Measurements from ENCODE around the gene PFKFB3. TPM values are rescaled to one million over a fixed set of nuclear protein-coding genes. Genes with fewer than 3 reads are reported as not detected.

PFKFB3 gene
- total and polyA plus RNA-seq, 8 donors, result 10.0 to 28.4 (median 17.8) TPM

DNA sequence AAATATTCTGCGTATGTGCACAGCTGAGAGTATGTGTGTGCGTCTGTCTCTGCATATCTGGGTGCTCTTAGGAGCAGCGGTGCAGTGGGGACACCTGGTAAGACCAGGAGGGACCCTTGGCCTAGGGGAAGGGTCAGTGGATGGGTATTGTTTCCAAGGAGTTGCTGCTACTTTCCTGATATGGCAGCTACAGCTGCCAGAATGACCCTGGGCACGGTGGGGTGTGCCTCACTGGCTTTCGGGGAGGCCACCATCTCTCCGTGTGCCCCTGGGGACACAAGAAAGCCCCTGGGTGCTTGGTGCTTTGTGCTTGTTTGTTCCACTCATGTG lies 8.6 kb downstream of the PFKFB3 start:
- FAIRE-seq, result no peak
- no peak for DNase-seq
- intact Hi-C loops (cut with DNase I), result loop anchor here in 1 of 3 donors (10.0 kb wide), 1 partner anchor 193 kb away; no protein-coding TSS in a partner anchor

GRCh38 chr10:6211671-6212635 lies 9.2 kb downstream of the PFKFB3 start:
- no peaks in the 10 kb centered on the region for H3K4me1 ChIP-seq
- DNase-seq, result peak in 1 of 6 donors; percentile 60
- ATAC-seq, result peak in 1 of 4 donors; percentile 9
- H3K27me3 ChIP-seq, result no peaks in the 10 kb centered on the region
- H3K4me3 ChIP-seq, result no peak overlapping the region
- no peaks in the 10 kb centered on the region for H3K9me3 ChIP-seq
- TF ChIP-seq, protein P1, sequence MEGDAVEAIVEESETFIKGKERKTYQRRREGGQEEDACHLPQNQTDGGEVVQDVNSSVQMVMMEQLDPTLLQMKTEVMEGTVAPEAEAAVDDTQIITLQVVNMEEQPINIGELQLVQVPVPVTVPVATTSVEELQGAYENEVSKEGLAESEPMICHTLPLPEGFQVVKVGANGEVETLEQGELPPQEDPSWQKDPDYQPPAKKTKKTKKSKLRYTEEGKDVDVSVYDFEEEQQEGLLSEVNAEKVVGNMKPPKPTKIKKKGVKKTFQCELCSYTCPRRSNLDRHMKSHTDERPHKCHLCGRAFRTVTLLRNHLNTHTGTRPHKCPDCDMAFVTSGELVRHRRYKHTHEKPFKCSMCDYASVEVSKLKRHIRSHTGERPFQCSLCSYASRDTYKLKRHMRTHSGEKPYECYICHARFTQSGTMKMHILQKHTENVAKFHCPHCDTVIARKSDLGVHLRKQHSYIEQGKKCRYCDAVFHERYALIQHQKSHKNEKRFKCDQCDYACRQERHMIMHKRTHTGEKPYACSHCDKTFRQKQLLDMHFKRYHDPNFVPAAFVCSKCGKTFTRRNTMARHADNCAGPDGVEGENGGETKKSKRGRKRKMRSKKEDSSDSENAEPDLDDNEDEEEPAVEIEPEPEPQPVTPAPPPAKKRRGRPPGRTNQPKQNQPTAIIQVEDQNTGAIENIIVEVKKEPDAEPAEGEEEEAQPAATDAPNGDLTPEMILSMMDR (IDR thresholded peaks at IDR 0.05), result no peak
- peaks cover 0 to 36% (median 3%) of the 10 kb centered on the region in 3 donors for H3K36me3 ChIP-seq
- intact Hi-C loops (cut with DNase I), result loop anchor here in 1 of 3 donors (10.0 kb wide), 1 partner anchor 193 kb away; no protein-coding TSS in a partner anchor
- FAIRE-seq, result no peak
- no peak overlapping the region for H3K27ac ChIP-seq
- 85% methylated on average over 30 of the region's 30 CpGs for WGBS, 2 donors

More for the DNA sequence above, 8.6 kb downstream of the PFKFB3 start:
- TF ChIP-seq, protein P1 (IDR thresholded peaks at IDR 0.05), result no peak
- no peak for ATAC-seq
- Histone ChIP-seq H3K4me1 (no peaks in the 10 kb centered on the region), H3K27me3 (no peaks in the 10 kb centered on the region), H3K4me3 (no peak overlapping the region), H3K9me3 (no peaks in the 10 kb centered on the region), H3K27ac (no peak overlapping the region), H3K36me3 (peaks cover 0 to 30% (median 3%) of the 10 kb centered on the region in 3 donors)
- 88% methylated on average over 6 of the region's 6 CpGs for WGBS, 2 donors

GRCh38 chr10:6212806-6213205 lies 10.1 kb downstream of the PFKFB3 start:
- no peaks in the 10 kb centered on the region for H3K27me3 ChIP-seq
- H3K4me1 ChIP-seq, result no peaks in the 10 kb centered on the region
- no peak overlapping the region for H3K4me3 ChIP-seq
- peaks cover 3 to 45% (median 3%) of the 10 kb centered on the region in 3 donors for H3K36me3 ChIP-seq
- no peak overlapping the region for H3K27ac ChIP-seq
- peak in 1 of 6 donors; percentile 15 for DNase-seq
- intact Hi-C loops (cut with DNase I), result loop anchor here in 1 of 3 donors (10.0 kb wide), 1 partner anchor 192 kb away; no protein-coding TSS in a partner anchor
- FAIRE-seq, result no peak
- WGBS, 2 donors, result 85 to 89% methylated on average over 3 of the region's 3 CpGs
- no peaks in the 10 kb centered on the region for H3K9me3 ChIP-seq
- ATAC-seq, result no peak
- TF ChIP-seq, protein P1 (IDR thresholded peaks at IDR 0.05), result no peak

GRCh38 chr10:6213257-6213905 lies 10.6 kb downstream of the PFKFB3 start:
- intact Hi-C loops (cut with DNase I), result loop anchor here in 1 of 3 donors (10.0 kb wide), 1 partner anchor 191 kb away; no protein-coding TSS in a partner anchor
- FAIRE-seq, result no peak

More at GRCh38 chr10:6213257-6213905, 10.6 kb downstream of the PFKFB3 start:
- H3K36me3 ChIP-seq, result peaks cover 3 to 47% (median 3%) of the 10 kb centered on the region in 3 donors
- WGBS, 2 donors, result 89 to 91% methylated on average over 17 of the region's 17 CpGs
- ATAC-seq, result no peak
- H3K27ac ChIP-seq, result no peak overlapping the region
- TF ChIP-seq, protein P1 (IDR thresholded peaks at IDR 0.05), result no peak
- no peaks in the 10 kb centered on the region for H3K27me3 ChIP-seq
- H3K9me3 ChIP-seq, result no peaks in the 10 kb centered on the region
- no peak overlapping the region for H3K4me3 ChIP-seq
- no peaks in the 10 kb centered on the region for H3K4me1 ChIP-seq
- peak in 1 of 6 donors; percentile 55 for DNase-seq
